ENCODE results near the gene ZNF467. TPM values are rescaled to one million over a fixed set of nuclear protein-coding genes. Genes with fewer than 3 reads are reported as not detected.

Gene ZNF467
- total RNA-seq, 2 donors from 2014 or later: 3.2 to 11.0 TPM

GRCh38 chr7:149732111-149732561 lies 41.3 kb downstream of the ZNF467 start:
- no peak for DNase-seq (ENCODE audit: low spot score)
- Histone ChIP-seq H3K27me3 (no peaks in the 10 kb centered on the region), H3K4me3 (no peak overlapping the region), H3K36me3 (peaks cover 64% of the 10 kb centered on the region), H3K9me3 (no peaks in the 10 kb centered on the region), H3K4me1 (peaks cover 0 to 23% of the 10 kb centered on the region in 2 donors), H3K27ac (no peak overlapping the region)
- TF ChIP-seq CTCF (IDR thresholded peaks at IDR 0.05): no peak

GRCh38 chr7:149731207-149731955 lies 42.0 kb downstream of the ZNF467 start:
- H3K4me3 ChIP-seq: no peak overlapping the region
- H3K4me1 ChIP-seq: peaks cover 0 to 23% of the 10 kb centered on the region in 2 donors
- H3K36me3 ChIP-seq: peaks cover 72% of the 10 kb centered on the region
- DNase-seq (ENCODE audit: low spot score): no peak
- no peak for TF ChIP-seq CTCF (IDR thresholded peaks at IDR 0.05)
- H3K9me3 ChIP-seq: no peaks in the 10 kb centered on the region
- H3K27me3 ChIP-seq: no peaks in the 10 kb centered on the region
- H3K27ac ChIP-seq: peak overlapping the region in 1 of 2 donors; percentile 9

GRCh38 chr7:149729983-149730801 lies 43.2 kb downstream of the ZNF467 start:
- Histone ChIP-seq H3K36me3 (peaks cover 84% of the 10 kb centered on the region), H3K4me3 (no peak overlapping the region), H3K27me3 (no peaks in the 10 kb centered on the region), H3K27ac (peak overlapping the region; percentile 76 to 81), H3K9me3 (no peaks in the 10 kb centered on the region), H3K4me1 (peaks cover 0 to 19% of the 10 kb centered on the region in 2 donors)
- DNase-seq (ENCODE audit: low spot score): no peak
- peak; percentile 28 to 68 for TF ChIP-seq CTCF (IDR thresholded peaks at IDR 0.05)

- peak overlapping the region; percentile 76 to 81 for H3K27ac ChIP-seq
- H3K4me1 ChIP-seq: peaks cover 0 to 19% of the 10 kb centered on the region in 2 donors
- H3K4me3 ChIP-seq: no peak overlapping the region
- H3K27me3 ChIP-seq: no peaks in the 10 kb centered on the region
- H3K9me3 ChIP-seq: no peaks in the 10 kb centered on the region
- TF ChIP-seq CTCF (IDR thresholded peaks at IDR 0.05): no peak
- H3K36me3 ChIP-seq: peaks cover 90% of the 10 kb centered on the region
- DNase-seq (ENCODE audit: low spot score): no peak
Measured at GRCh38 chr7:149729586-149729982, 43.8 kb downstream of the ZNF467 start.

GRCh38 chr7:149728491-149729375 lies 44.7 kb downstream of the ZNF467 start:
- no peak for DNase-seq (ENCODE audit: low spot score)
- Histone ChIP-seq H3K9me3 (no peaks in the 10 kb centered on the region), H3K27me3 (no peaks in the 10 kb centered on the region), H3K4me1 (peaks cover 0 to 19% of the 10 kb centered on the region in 2 donors), H3K27ac (peak overlapping the region; percentile 76 to 81), H3K36me3 (peaks cover 91% of the 10 kb centered on the region), H3K4me3 (no peak overlapping the region)
- TF ChIP-seq CTCF (IDR thresholded peaks at IDR 0.05): no peak

Data from right atrium auricular region (tissue), 2 donors.